ENCODE results near the gene TMEM207.

The TMEM207 gene

DNA sequence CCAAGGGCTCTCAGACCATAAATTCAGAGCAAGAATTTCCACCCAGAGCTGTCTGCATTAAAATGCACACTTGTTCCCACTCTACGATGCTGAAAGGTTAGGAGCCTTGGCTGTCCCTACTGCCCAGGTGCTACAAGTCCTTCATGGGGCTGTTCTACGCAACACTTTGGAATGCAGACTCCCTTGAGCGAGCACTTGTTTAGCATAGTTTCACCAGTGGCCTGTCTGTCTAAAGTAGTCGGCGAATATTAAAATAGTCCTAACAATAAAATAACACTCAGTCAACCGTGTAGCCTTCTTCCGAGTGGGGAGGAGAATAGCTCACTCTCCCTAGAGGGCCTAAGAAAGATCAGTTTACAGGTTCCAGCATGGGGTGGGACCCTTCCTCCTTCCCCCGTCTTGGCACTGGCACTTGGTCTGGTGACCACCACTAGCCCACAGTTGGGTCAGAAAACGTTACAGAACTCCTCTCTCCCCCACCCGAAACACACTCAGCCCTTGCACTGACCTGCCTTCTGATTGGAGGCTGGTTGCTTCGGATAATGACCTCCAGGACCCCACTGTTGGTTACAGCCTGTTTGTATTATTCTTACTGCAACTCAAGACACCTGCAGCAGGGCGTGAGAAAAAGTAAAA is 62.0 kb downstream of the TMEM207 start, which contains the start of gene CLDN16:
Gene CLDN16, plus strand, starts transcription at position 586 of the 636 bp plus-strand sequence. CDS start 167 bp downstream, outside the sequence.
- DNase-seq (ENCODE audit: low spot score), result no peak
- no peak for TF ChIP-seq CTCF (IDR thresholded peaks at IDR 0.05; ENCODE audit: extremely low read depth, missing control alignments)

DNA sequence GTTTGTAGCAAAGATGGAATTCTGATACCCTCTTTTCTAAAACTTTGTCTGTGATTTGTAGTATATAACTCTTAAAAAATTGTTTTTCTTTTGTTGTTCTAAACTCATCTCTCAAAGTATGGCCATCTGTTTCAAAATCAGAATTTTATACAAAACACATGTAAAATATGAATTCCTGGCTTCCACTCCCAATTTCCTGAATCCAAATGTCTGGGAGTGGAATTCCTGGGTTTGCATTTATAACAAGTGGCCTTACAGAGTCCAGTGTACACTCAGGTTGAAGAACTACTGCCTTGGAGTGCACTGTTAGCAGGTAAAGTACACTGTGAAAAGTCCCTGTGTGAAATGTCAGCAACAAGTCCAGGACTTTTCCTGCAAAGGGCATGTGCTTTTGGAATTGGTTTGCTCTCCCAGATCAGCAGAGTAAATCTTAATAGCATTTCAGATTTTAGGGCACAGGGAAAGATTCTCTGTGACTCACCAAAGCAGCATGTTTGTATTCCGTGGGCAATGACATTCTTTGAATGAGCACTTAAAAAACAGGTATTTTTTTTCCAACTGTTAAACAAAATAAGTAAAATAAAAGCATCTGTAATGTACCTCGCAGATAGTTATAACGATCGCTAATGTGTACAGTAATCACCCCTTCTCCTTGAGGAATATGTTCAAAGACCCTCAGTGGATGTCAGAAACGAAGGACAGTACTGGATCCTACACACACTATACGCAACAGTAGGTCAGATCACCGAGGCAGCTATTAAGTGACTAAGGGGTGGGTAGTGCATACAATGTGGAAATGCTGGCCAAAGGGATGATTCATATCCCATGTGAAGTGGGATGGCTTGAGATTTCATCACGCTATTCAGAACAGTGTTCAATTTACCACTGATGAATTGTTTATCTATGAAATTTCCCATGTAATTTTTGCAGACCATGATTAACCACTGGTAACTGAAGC is 63.7 kb downstream of the TMEM207 start:
- no peak for TF ChIP-seq CTCF (IDR thresholded peaks at IDR 0.05; ENCODE audit: extremely low read depth, missing control alignments)
- no peak for DNase-seq (ENCODE audit: low spot score)

DNA sequence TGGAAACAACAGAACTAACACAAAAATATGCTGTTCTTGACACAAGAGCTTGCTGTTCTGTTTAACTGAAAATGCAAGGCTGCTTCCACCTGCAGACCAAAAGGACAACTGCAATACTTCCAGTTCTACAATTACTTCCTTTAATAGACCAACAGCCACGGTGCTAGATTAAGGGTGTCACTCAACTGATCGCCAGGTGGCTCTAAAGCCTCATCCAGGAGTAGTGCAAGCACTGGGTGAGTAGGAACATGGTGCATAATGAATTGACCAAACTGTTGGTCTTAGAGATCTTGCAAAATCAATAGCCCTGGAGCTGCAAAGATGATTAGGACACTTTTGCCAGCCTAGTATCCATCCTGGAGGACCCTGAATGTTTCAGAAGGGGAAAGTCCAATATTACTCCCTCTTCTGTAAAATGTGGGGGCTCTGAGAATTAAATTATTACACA is 65.4 kb downstream of the TMEM207 start:
- peak; percentile 52 for DNase-seq (ENCODE audit: low spot score)
- TF ChIP-seq CTCF (IDR thresholded peaks at IDR 0.05; ENCODE audit: extremely low read depth, missing control alignments), result no peak

DNA sequence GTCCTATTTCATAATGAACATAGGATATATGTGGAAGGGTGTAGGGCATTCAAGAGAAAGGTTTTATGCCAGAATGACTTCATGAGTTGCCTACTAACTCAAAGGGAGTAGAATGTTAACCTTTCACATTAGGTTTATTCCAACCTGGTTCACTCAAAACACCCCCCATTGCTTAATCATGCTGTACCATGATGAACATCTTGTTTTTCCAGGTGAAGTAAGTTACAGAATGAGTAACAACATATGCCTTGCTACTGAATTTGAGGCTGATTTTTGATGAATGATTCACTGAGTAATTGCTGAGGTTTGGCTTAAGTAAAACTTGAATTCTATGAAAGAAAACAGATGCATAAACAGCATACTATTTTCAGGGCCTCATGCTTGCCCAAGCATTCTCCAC is 67.6 kb downstream of the TMEM207 start:
- no peak for TF ChIP-seq CTCF (IDR thresholded peaks at IDR 0.05; ENCODE audit: extremely low read depth, missing control alignments)
- no peak for DNase-seq (ENCODE audit: low spot score)

DNA sequence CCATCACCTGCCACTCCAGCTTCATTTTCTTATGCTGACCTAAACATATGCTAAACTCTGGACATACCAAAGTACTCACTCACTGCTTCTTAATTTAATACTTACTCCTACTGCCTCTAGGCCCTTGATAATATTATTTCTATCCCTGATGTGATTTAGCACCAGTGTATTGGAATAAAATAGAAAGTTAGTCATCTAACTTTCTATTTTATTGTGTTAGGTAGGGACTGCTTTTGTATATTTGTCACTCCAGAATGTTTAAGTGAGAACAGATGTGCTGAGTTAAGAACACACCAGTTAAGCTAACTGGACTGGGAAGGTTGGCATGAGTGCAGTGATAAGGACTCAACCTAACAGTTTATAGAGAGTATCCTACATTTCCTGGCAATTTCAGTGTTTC is 68.3 kb downstream of the TMEM207 start:
- no peak for TF ChIP-seq CTCF (IDR thresholded peaks at IDR 0.05; ENCODE audit: extremely low read depth, missing control alignments)
- no peak for DNase-seq (ENCODE audit: low spot score)

DNA sequence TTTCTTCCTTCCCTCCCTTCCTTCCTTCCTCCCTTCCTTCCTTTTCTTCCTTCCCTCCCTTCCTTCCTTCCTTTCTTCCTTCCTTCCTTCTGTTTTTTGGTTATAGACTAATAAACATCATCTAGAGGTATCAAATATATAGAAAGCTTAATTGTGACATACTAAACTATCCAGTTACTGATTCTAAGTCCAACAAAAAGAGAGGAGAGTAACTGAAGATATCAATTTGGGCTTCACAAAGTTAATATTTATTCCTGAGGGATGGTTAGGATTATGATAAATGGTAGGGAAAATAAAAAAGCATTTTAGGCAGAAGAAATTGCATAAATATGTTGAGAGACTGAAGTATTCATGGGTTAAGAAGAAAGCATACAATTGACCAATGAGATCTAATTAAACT is 69.5 kb downstream of the TMEM207 start:
- no peak for TF ChIP-seq CTCF (IDR thresholded peaks at IDR 0.05; ENCODE audit: extremely low read depth, missing control alignments)
- DNase-seq (ENCODE audit: low spot score), result no peak

All from GM20000 (cell line).